Caco-2 (cell line): ENCODE measurements around the gene APOBEC3B. TPM values are rescaled to one million over a fixed set of nuclear protein-coding genes. Genes with fewer than 3 reads are reported as not detected.

ENCODE experiments used
- BruUV-seq: library from RNA; stranded (reverse); fragments of 400-500 nt; replicated peaks from 2 replicates; lab custom pipeline; 2021; lab: Mats Ljungman, UMichigan
- CTCF ChIA-PET: fragments of 300-600 bp; sonication (Branson Sonifier 250); formaldehyde crosslinking; loops from one replicate; lab custom pipeline; 2022; ENCODE audit warnings: antibody characterized with exemption; lab: Charles Lee
- POLR2A ChIA-PET: fragments of 300-600 bp; sonication (Branson Sonifier 250); formaldehyde crosslinking; loops from one replicate; lab custom pipeline; 2022; ENCODE audit warnings: antibody characterized with exemption; lab: Charles Lee
- DNase-seq, 2 experiments: peaks; one replicate each; pipeline versions ENCODE4 v3.0.0 to v3.0.0-alpha.2; 2020 to 2022
- H3K27me3 ChIP-seq: replicated peaks from 2 replicates; pipeline ENCODE4 v1.6.0; 2011; ENCODE audit warnings: low read length; ENCODE audit not compliant: control insufficient read depth, insufficient read depth
- H3K36me3 ChIP-seq: 2 replicates; pipeline ENCODE4 v1.5.1; 2011; ENCODE audit warnings: low read length; ENCODE audit not compliant: control insufficient read depth, insufficient read depth
- H3K4me1 ChIP-seq: fragments of 250-450 bp; sonication (Bioruptor Pico); 2 replicates; pipeline ENCODE4 v1.5.1; 2020; ENCODE audit warnings: mild to moderate bottlenecking
- H3K4me3 ChIP-seq: 2 replicates; pipeline ENCODE4 v1.5.1; 2011; ENCODE audit warnings: low read depth, mild to moderate bottlenecking, control low read depth, low read length
- H3K9me3 ChIP-seq: fragments of 250-450 bp; sonication (Bioruptor Pico); 2 replicates; pipeline ENCODE4 v1.5.1; 2020; ENCODE audit warnings: mild to moderate bottlenecking, moderate library complexity
- H3K27ac Mint-ChIP-seq: one replicate; pipeline ENCODE4 v1.8.0; 2022; ENCODE audit warnings: mixed read lengths; ENCODE audit not compliant: unreplicated experiment
- H3K27me3 Mint-ChIP-seq: one replicate; pipeline ENCODE4 v1.8.0; 2022; ENCODE audit warnings: mixed read lengths; ENCODE audit not compliant: insufficient read depth, unreplicated experiment
- H3K36me3 Mint-ChIP-seq: one replicate; pipeline ENCODE4 v1.8.0; 2022; ENCODE audit warnings: mild to moderate bottlenecking, mixed read lengths; ENCODE audit not compliant: insufficient read depth, unreplicated experiment
- H3K4me1 Mint-ChIP-seq: one replicate; pipeline ENCODE4 v1.8.0; 2022; ENCODE audit warnings: low read depth, mixed read lengths; ENCODE audit not compliant: unreplicated experiment
- H3K4me3 Mint-ChIP-seq: one replicate; pipeline ENCODE4 v1.8.0; 2022; ENCODE audit warnings: mild to moderate bottlenecking, moderate library complexity, mixed read lengths; ENCODE audit not compliant: unreplicated experiment
- H3K9me3 Mint-ChIP-seq: one replicate; pipeline ENCODE4 v1.8.0; 2022; ENCODE audit warnings: mixed read lengths; ENCODE audit not compliant: unreplicated experiment
- CTCF ChIP-seq, 2 experiments: fragments of 200-600 bp in 1 of 2; IDR thresholded peaks; 1 replicate in 1 of 2; 2 replicates in 1 of 2; pipeline versions ENCODE4 v1.5.1 to v1.8.0; 2011 to 2022; ENCODE audit warnings: antibody characterized with exemption in 1 of 2, control low read depth in 1 of 2, inconsistent platforms in 1 of 2, low read depth in 1 of 2, low read length in 1 of 2, mild to moderate bottlenecking in 1 of 2, moderate library complexity in 1 of 2; ENCODE audit not compliant: insufficient read depth in 1 of 2, severe bottlenecking in 1 of 2, unreplicated experiment in 1 of 2
- intact Hi-C: fragments of 100-400 bp; cut with micrococcal nuclease; formaldehyde crosslinking; loops from one replicate; pipeline ENCODE4 v1.10.0; 2022; ENCODE audit not compliant: unreplicated experiment
- total RNA-seq: library from RNA; stranded (reverse); gene quantifications from 2 replicates; pipeline ENCODE4 v1.2.3, GENCODE V29; 2022

The APOBEC3B gene
- total RNA-seq, 1 experiment from 2014 or later = 55.8 TPM

DNA sequence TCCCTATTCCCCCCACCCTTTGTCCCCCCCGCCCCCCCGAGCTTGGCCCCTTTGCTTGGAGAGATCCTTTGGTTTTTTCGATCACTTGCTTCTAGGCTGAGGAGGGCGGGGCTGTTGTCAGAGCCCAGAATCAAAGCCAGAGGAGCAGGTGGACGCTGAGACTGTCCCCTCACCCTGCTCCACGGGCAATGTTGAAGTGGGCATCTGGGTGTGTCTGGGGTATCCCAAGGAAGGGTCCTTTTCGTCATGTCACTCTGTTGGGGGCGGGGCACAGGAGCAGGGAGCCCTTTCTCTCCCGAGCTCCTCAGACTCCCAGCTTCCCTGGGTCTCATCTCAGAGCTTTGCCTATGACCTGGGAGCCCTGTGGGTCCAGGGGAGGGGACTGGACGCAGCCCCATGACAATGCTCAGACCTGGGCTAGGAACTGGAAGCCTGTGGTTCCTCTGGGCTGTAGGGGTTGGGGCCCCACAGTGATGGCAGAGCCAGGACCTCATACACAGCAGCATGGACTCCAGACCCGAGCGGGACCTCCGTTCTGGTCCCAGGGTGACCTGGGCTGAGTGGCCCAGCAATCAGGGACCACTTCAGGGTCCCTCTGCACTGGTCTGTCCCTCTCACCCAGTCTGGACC lies 27.6 kb upstream of the APOBEC3B start:
- no peak for DNase-seq
- Mint-ChIP-seq H3K4me3 (no peak overlapping the region), H3K4me1 (peaks cover 5% of the 10 kb centered on the region), H3K27ac (no peak overlapping the region), H3K9me3 (no peaks in the 10 kb centered on the region), H3K27me3 (no peaks in the 10 kb centered on the region), H3K36me3 (no peaks in the 10 kb centered on the region)
- Histone ChIP-seq H3K4me3 (no peak overlapping the region), H3K9me3 (no peaks in the 10 kb centered on the region), H3K36me3 (no peaks in the 10 kb centered on the region), H3K4me1 (peaks cover 14% of the 10 kb centered on the region), H3K27me3 (no peaks in the 10 kb centered on the region)
- TF ChIP-seq CTCF (IDR thresholded peaks at IDR 0.05; ENCODE audit: insufficient read depth in 1 of 2, low read depth in 1 of 2, low read length in 1 of 2, severe bottlenecking in 1 of 2, unreplicated experiment in 1 of 2) = no peak
- ChIA-PET CTCF (no interaction called here), POLR2A (no interaction called here)
- BruUV-seq = no TSS peak
- intact Hi-C loops = no loop called here

- POLR2A ChIA-PET = no interaction called here
- H3K4me3 Mint-ChIP-seq = no peak overlapping the region
- intact Hi-C loops = no loop called here
- no TSS peak for BruUV-seq
- no peaks in the 10 kb centered on the region for H3K27me3 ChIP-seq
- no peaks in the 10 kb centered on the region for H3K36me3 Mint-ChIP-seq
- H3K36me3 ChIP-seq = no peaks in the 10 kb centered on the region
- TF ChIP-seq CTCF (IDR thresholded peaks at IDR 0.05; ENCODE audit: insufficient read depth in 1 of 2, low read depth in 1 of 2, low read length in 1 of 2, severe bottlenecking in 1 of 2, unreplicated experiment in 1 of 2) = no peak
- peaks cover 5% of the 10 kb centered on the region for H3K4me1 Mint-ChIP-seq
- peaks cover 14% of the 10 kb centered on the region for H3K4me1 ChIP-seq
- CTCF ChIA-PET = no interaction called here
- no peak for DNase-seq
- H3K9me3 Mint-ChIP-seq = no peaks in the 10 kb centered on the region
- H3K27me3 Mint-ChIP-seq = no peaks in the 10 kb centered on the region
- no peak overlapping the region for H3K27ac Mint-ChIP-seq
- H3K9me3 ChIP-seq = no peaks in the 10 kb centered on the region
- H3K4me3 ChIP-seq = no peak overlapping the region
These were observed 26.8 kb upstream of the APOBEC3B start for GRCh38 chr22:38955250-38955905.

GRCh38 chr22:38955926-38956325 lies 26.2 kb upstream of the APOBEC3B start:
- ChIA-PET CTCF (no interaction called here), POLR2A (no interaction called here)
- DNase-seq = no peak
- Mint-ChIP-seq H3K9me3 (no peaks in the 10 kb centered on the region), H3K4me3 (no peak overlapping the region), H3K27ac (no peak overlapping the region), H3K36me3 (no peaks in the 10 kb centered on the region), H3K4me1 (peaks cover 5% of the 10 kb centered on the region), H3K27me3 (no peaks in the 10 kb centered on the region)
- no peaks in the 10 kb centered on the region for H3K9me3 ChIP-seq
- no peak overlapping the region for H3K4me3 ChIP-seq
- H3K36me3 ChIP-seq = no peaks in the 10 kb centered on the region
- peaks cover 14% of the 10 kb centered on the region for H3K4me1 ChIP-seq
- no peaks in the 10 kb centered on the region for H3K27me3 ChIP-seq
- BruUV-seq = no TSS peak
- intact Hi-C loops = no loop called here
- TF ChIP-seq CTCF (IDR thresholded peaks at IDR 0.05; ENCODE audit: insufficient read depth in 1 of 2, low read depth in 1 of 2, low read length in 1 of 2, severe bottlenecking in 1 of 2, unreplicated experiment in 1 of 2) = no peak
